ENCODE measurements around the gene DGAT2L6.

DGAT2L6 gene

DNA sequence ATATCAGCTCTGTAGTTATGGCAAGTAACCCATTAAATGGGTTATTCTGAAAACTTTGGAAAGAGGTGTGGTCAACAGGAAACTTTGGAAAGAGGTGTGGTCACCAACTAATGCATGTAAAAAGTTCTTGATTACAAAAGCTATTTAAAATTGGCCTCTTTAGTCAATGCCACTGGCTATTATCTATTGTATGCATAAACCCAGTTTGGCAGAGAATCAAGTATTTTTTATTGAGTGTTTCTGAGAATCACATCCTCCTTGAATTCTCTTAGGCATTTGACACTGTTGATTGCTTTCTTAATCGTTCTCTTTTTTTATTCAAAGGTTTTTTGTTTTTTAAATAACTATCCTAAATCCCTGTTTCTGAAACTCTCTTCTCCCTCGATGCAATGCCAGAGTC, 75.2 kb downstream of the DGAT2L6 start:
- TF ChIP-seq, protein P1, sequence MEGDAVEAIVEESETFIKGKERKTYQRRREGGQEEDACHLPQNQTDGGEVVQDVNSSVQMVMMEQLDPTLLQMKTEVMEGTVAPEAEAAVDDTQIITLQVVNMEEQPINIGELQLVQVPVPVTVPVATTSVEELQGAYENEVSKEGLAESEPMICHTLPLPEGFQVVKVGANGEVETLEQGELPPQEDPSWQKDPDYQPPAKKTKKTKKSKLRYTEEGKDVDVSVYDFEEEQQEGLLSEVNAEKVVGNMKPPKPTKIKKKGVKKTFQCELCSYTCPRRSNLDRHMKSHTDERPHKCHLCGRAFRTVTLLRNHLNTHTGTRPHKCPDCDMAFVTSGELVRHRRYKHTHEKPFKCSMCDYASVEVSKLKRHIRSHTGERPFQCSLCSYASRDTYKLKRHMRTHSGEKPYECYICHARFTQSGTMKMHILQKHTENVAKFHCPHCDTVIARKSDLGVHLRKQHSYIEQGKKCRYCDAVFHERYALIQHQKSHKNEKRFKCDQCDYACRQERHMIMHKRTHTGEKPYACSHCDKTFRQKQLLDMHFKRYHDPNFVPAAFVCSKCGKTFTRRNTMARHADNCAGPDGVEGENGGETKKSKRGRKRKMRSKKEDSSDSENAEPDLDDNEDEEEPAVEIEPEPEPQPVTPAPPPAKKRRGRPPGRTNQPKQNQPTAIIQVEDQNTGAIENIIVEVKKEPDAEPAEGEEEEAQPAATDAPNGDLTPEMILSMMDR (IDR thresholded peaks at IDR 0.05; ENCODE audit: poor library complexity, severe bottlenecking) = no peak
- peak overlapping the region; percentile 88 for H3K27ac ChIP-seq (ENCODE audit: poor library complexity, severe bottlenecking)

DNA sequence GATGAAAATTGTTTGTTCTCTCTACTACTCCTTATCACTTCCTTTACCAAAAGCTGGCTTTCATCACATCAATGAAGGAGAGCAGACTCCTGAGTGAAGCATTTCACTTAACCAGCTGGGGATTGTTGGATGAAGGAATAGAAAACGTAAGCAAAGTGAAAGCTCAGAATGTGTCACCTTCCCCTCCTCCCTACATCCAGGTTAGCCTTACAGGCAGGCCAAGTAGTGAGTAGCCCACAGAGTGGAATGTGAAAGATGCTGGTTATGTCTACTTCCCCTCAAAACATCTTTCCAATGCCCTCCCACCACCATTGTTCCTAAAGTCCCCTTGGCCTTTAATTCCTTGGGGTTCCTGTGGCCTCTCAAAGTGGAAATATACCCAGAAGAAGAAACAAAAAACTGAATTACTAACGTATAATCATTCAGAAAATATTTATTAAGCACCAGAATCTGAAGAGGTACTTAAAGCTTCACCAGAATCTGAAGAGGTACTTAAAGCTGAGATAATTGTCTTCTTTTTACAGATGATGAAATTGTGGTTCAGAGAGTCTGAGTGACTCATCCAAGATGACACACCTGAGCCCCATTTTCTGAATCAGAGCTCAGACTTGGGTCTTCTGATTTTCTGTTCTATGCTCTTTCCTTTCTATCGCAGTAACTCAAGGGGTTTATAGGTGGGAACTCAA, 76.2 kb downstream of the DGAT2L6 start:
- peak overlapping the region; percentile 88 for H3K27ac ChIP-seq (ENCODE audit: poor library complexity, severe bottlenecking)
- no peak for DNase-seq (ENCODE audit: low spot score)
- H3K9me3 ChIP-seq (ENCODE audit: severe bottlenecking) = no peaks in the 10 kb centered on the region
- peak; percentile 75 for ATAC-seq (ENCODE audit: low read depth)
- no peaks in the 10 kb centered on the region for H3K27me3 ChIP-seq (ENCODE audit: insufficient read depth, poor library complexity, severe bottlenecking)
- H3K4me1 ChIP-seq (ENCODE audit: insufficient read depth, poor library complexity, severe bottlenecking) = peaks cover 29% of the 10 kb centered on the region
- no peak overlapping the region for H3K4me3 ChIP-seq (ENCODE audit: severe bottlenecking)
- no peaks in the 10 kb centered on the region for H3K36me3 ChIP-seq (ENCODE audit: low read depth)
- TF ChIP-seq, protein P1 (IDR thresholded peaks at IDR 0.05; ENCODE audit: poor library complexity, severe bottlenecking) = no peak

More for the DNA sequence above, 75.2 kb downstream of the DGAT2L6 start:
- DNase-seq (ENCODE audit: low spot score) = no peak
- Histone ChIP-seq H3K36me3 (ENCODE audit: low read depth) (no peaks in the 10 kb centered on the region), H3K4me3 (ENCODE audit: severe bottlenecking) (no peak overlapping the region), H3K27me3 (ENCODE audit: insufficient read depth, poor library complexity, severe bottlenecking) (no peaks in the 10 kb centered on the region), H3K9me3 (ENCODE audit: severe bottlenecking) (no peaks in the 10 kb centered on the region), H3K4me1 (ENCODE audit: insufficient read depth, poor library complexity, severe bottlenecking) (peaks cover 29% of the 10 kb centered on the region)
- ATAC-seq (ENCODE audit: low read depth) = 0 out of 3 replicates have a peak, but pooled peaks have one; percentile 35

DNA sequence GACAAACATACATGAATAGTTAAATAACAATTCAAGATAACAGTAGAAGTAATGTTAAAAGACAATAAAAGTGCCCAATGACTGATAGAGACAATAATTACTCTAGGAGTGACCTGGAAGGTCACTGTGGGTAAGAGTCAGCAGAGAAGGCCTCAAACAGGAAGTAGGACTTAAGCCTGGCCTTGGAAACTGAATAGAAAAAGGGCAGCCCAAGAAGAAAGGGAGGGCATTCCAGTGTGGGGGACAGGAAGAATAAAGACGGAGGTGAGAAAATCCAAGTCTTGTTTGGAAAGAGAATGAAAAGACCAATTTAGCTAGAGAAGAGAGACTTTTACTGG, 76.7 kb downstream of the DGAT2L6 start:
- TF ChIP-seq, protein P1 (IDR thresholded peaks at IDR 0.05; ENCODE audit: poor library complexity, severe bottlenecking) = no peak
- peak; percentile 71 for ATAC-seq (ENCODE audit: low read depth)
- DNase-seq (ENCODE audit: low spot score) = no peak
- peak overlapping the region; percentile 88 for H3K27ac ChIP-seq (ENCODE audit: poor library complexity, severe bottlenecking)
- no peaks in the 10 kb centered on the region for H3K36me3 ChIP-seq (ENCODE audit: low read depth)
- no peaks in the 10 kb centered on the region for H3K27me3 ChIP-seq (ENCODE audit: insufficient read depth, poor library complexity, severe bottlenecking)
- no peaks in the 10 kb centered on the region for H3K9me3 ChIP-seq (ENCODE audit: severe bottlenecking)
- no peak overlapping the region for H3K4me3 ChIP-seq (ENCODE audit: severe bottlenecking)
- H3K4me1 ChIP-seq (ENCODE audit: insufficient read depth, poor library complexity, severe bottlenecking) = peaks cover 29% of the 10 kb centered on the region

DNA sequence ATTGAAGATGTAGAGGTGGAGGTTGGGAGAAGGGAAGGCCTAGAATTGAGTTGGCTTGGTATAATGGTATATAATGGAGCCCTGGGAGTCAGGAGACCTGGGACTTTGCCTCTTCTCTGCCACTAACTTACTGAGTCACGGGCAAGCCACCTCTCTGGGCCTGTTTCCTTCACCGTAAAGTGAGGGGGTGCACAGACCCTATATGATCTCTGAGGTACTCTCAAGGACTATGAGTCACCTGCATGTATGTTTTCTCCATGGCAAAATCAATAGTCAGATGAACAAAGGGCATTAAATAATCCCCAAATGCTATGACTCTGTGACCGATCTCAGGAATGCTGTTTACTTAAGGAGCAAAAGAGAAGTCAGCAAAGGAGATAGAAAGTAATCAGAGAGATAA, 77.6 kb downstream of the DGAT2L6 start:
- Histone ChIP-seq H3K36me3 (ENCODE audit: low read depth) (no peaks in the 10 kb centered on the region), H3K4me3 (ENCODE audit: severe bottlenecking) (no peak overlapping the region), H3K27ac (ENCODE audit: poor library complexity, severe bottlenecking) (peak overlapping the region; percentile 88), H3K9me3 (ENCODE audit: severe bottlenecking) (no peaks in the 10 kb centered on the region), H3K27me3 (ENCODE audit: insufficient read depth, poor library complexity, severe bottlenecking) (no peaks in the 10 kb centered on the region), H3K4me1 (ENCODE audit: insufficient read depth, poor library complexity, severe bottlenecking) (peaks cover 29% of the 10 kb centered on the region)
- ATAC-seq (ENCODE audit: low read depth) (no peak), DNase-seq (ENCODE audit: low spot score) (no peak)
- TF ChIP-seq, protein P1 (IDR thresholded peaks at IDR 0.05; ENCODE audit: poor library complexity, severe bottlenecking) = no peak
